GM23248 (cell line): ENCODE results near the gene NAV2. TPM values are rescaled to one million over a fixed set of nuclear protein-coding genes. Genes with fewer than 3 reads are reported as not detected.
A peak's percentile ranks its signal among the peaks of the same experiment; 100 is the strongest.

ENCODE experiments used
- DNase-seq: peaks from one replicate; pipeline ENCODE4 v3.0.0-alpha.2; 2015
- H2AFZ ChIP-seq: fragments of 200-600 bp; sonication (generic); 2 replicates; pipeline ENCODE4 v1.6.1; 2016; ENCODE audit warnings: antibody characterized with exemption
- H3F3A ChIP-seq: fragments of 200-600 bp; sonication (generic); 2 replicates; pipeline ENCODE4 v1.6.1; 2016; ENCODE audit warnings: mild to moderate bottlenecking, antibody characterized with exemption, mixed run types; ENCODE audit not compliant: insufficient read depth
- H3K27ac ChIP-seq: fragments of 200-600 bp; sonication (generic); 2 replicates; pipeline ENCODE4 v1.5.1; 2016; ENCODE audit warnings: mild to moderate bottlenecking
- H3K27me3 ChIP-seq: fragments of 200-600 bp; sonication (generic); replicated peaks from 2 replicates; pipeline ENCODE4 v1.6.1; 2016; ENCODE audit warnings: mild to moderate bottlenecking; ENCODE audit not compliant: insufficient read depth
- H3K36me3 ChIP-seq: fragments of 200-600 bp; sonication (generic); 2 replicates; pipeline ENCODE4 v1.6.1; 2016; ENCODE audit warnings: low read depth, mild to moderate bottlenecking
- H3K4me1 ChIP-seq: fragments of 200-600 bp; sonication (generic); 2 replicates; pipeline ENCODE4 v1.6.1; 2016; ENCODE audit warnings: mild to moderate bottlenecking; ENCODE audit not compliant: insufficient read depth
- H3K4me2 ChIP-seq: fragments of 200-600 bp; sonication (generic); one replicate; pipeline ENCODE4 v1.6.1; 2016; ENCODE audit warnings: mild to moderate bottlenecking; ENCODE audit not compliant: unreplicated experiment
- H3K4me3 ChIP-seq: fragments of 200-600 bp; sonication (generic); 2 replicates; pipeline ENCODE4 v1.5.1; 2016; ENCODE audit warnings: mild to moderate bottlenecking
- H3K79me2 ChIP-seq: fragments of 200-600 bp; sonication (generic); 2 replicates; pipeline ENCODE4 v1.6.1; 2016; ENCODE audit warnings: mild to moderate bottlenecking; ENCODE audit not compliant: insufficient read depth
- H3K9ac ChIP-seq: fragments of 200-600 bp; sonication (generic); 2 replicates; pipeline ENCODE4 v1.6.1; 2016; ENCODE audit warnings: mild to moderate bottlenecking
- H3K9me2 ChIP-seq: fragments of 200-600 bp; sonication (generic); 2 replicates; pipeline ENCODE4 v1.6.1; 2016; ENCODE audit warnings: mixed run types, mild to moderate bottlenecking, moderate library complexity; ENCODE audit not compliant: insufficient read depth
- H3K9me3 ChIP-seq: fragments of 200-600 bp; sonication (generic); one replicate; pipeline ENCODE4 v1.6.1; 2017; ENCODE audit warnings: low read depth
- H4K20me1 ChIP-seq: fragments of 200-600 bp; sonication (generic); 2 replicates; pipeline ENCODE4 v1.6.0; 2016; ENCODE audit not compliant: insufficient read depth
- EZH2 ChIP-seq: fragments of 200-600 bp; sonication (generic); IDR thresholded peaks from 2 replicates; pipeline ENCODE4 v1.6.1; 2018; ENCODE audit warnings: antibody characterized with exemption, mild to moderate bottlenecking; ENCODE audit not compliant: insufficient read depth, poor library complexity, severe bottlenecking
- EZH2phosphoT487 ChIP-seq: fragments of 200-600 bp; sonication (generic); IDR thresholded peaks from 2 replicates; pipeline ENCODE4 v1.6.1; 2018; ENCODE audit warnings: antibody characterized with exemption, moderate library complexity, mild to moderate bottlenecking, low read depth; ENCODE audit not compliant: insufficient read depth
- WGBS, 2 experiments: methylation state at CpG; one replicate each; pipeline ENCODE4 v1.1.6; 2015 to 2017; ENCODE audit warnings: low lambda C conversion rate in 2 of 2, low coverage in 1 of 2; ENCODE audit errors: missing lambda C conversion rate in 2 of 2; 5-methylcytosine and 5-hydroxymethylcytosine counted together
- in situ Hi-C: fragments of 300-500 bp; cut with MboI; formaldehyde crosslinking; loops from 2 replicates; pipeline ENCODE4 v1.15.0; 2020
- polyA plus RNA-seq: library from polyadenylated mRNA; unstranded; fragments of >200 nt; fragmentation: Nextera tagmentation; extraction: Ambion mirVana; gene quantifications from 2 replicates; pipeline ENCODE4 v1.2.1, GENCODE V29; 2016
- total RNA-seq: library from RNA; depleted of rRNA; stranded (reverse); fragments of >200 nt; shearing (Covaris generic); gene quantifications from 2 replicates; pipeline ENCODE4 v1.2.3, GENCODE V29; 2014

The NAV2 gene
- total and polyA plus RNA-seq, 2 experiments from 2014 or later = 5.7 to 11.9 TPM

DNA sequence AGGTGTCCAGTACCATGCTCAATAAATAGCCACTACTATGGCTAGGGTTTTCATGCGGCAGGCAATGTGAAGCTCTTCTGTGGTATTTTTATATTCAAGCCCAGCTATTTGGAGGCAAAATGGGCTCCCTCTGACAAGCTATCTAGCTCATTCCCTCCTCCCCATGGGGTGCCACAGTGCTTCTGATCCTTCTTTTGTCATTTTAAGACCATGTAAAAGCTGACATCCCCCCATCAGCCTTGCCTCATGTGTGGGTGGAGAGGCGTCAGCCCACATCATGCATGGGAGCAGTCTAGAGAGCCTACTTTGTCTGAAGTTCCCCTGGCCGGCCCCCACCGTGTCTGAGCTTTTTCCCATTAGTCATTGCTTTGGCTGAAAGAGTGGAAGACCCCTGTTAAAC lies 59.8 kb downstream of the NAV2 start:
- Histone ChIP-seq H3K79me2 (peaks cover 98% of the 10 kb centered on the region), H3K9me2 (no peaks in the 10 kb centered on the region), H3K4me3 (no peak overlapping the region), H3K4me1 (peaks cover 13% of the 10 kb centered on the region), H4K20me1 (0 out of 2 replicates have a peak, but pooled peaks cover 5% of the 10 kb centered on the region), H3K4me2 (no peak overlapping the region), H3K9ac (no peak overlapping the region), H3K36me3 (no peaks in the 10 kb centered on the region), H3K27me3 (no peaks in the 10 kb centered on the region), H3K9me3 (no peaks in the 10 kb centered on the region), H3K27ac (no peak overlapping the region), H2AFZ (no peak overlapping the region), H3F3A (peaks cover 20% of the 10 kb centered on the region; the same call in 1 of the 2 replicates)
- in situ Hi-C loops = no loop called here
- 87 to 90% methylated on average over 4 of the region's 4 CpGs for WGBS, 2 experiments
- TF ChIP-seq EZH2phosphoT487 (no peak), EZH2 (no peak)
- no peak for DNase-seq

- WGBS, 2 experiments = 96 to 99% methylated on average over 3 of the region's 3 CpGs
- no peaks in the 10 kb centered on the region for H3K9me2 ChIP-seq
- no peaks in the 10 kb centered on the region for H3K27me3 ChIP-seq
- no peak overlapping the region for H3K4me2 ChIP-seq
- no peaks in the 10 kb centered on the region for H4K20me1 ChIP-seq
- no peaks in the 10 kb centered on the region for H3K36me3 ChIP-seq
- peaks cover 13% of the 10 kb centered on the region for H3K4me1 ChIP-seq
- no peak for TF ChIP-seq EZH2
- TF ChIP-seq EZH2phosphoT487 = no peak
- H3K79me2 ChIP-seq = peaks cover 98% of the 10 kb centered on the region
- H2AFZ ChIP-seq = no peak overlapping the region
- no peak overlapping the region for H3K4me3 ChIP-seq
- no peaks in the 10 kb centered on the region for H3K9me3 ChIP-seq
- DNase-seq = no peak
- in situ Hi-C loops = no loop called here
- H3K9ac ChIP-seq = no peak overlapping the region
- H3K27ac ChIP-seq = no peak overlapping the region
- H3F3A ChIP-seq = peaks cover 26% of the 10 kb centered on the region; the same call in 1 of the 2 replicates
Measured at GRCh38 chr11:19774329-19774728, 61.7 kb downstream of the NAV2 start.

GRCh38 chr11:19774817-19775580 lies 62.4 kb downstream of the NAV2 start:
- Histone ChIP-seq H3F3A (peaks cover 19% of the 10 kb centered on the region; the same call in 1 of the 2 replicates), H3K36me3 (no peaks in the 10 kb centered on the region), H3K9me2 (no peaks in the 10 kb centered on the region), H3K27ac (no peak overlapping the region), H3K4me1 (peaks cover 8% of the 10 kb centered on the region), H3K27me3 (no peaks in the 10 kb centered on the region), H3K79me2 (peaks cover 98% of the 10 kb centered on the region), H2AFZ (no peak overlapping the region), H3K9ac (no peak overlapping the region), H3K4me3 (no peak overlapping the region), H3K9me3 (no peaks in the 10 kb centered on the region), H3K4me2 (no peak overlapping the region), H4K20me1 (no peaks in the 10 kb centered on the region)
- WGBS, 2 experiments = 75 to 83% methylated on average over 3 of the region's 3 CpGs
- in situ Hi-C loops = no loop called here
- peak; percentile 21 for DNase-seq
- TF ChIP-seq EZH2 (no peak), EZH2phosphoT487 (no peak)

- Histone ChIP-seq H4K20me1 (no peaks in the 10 kb centered on the region), H3K4me2 (no peak overlapping the region), H3K27ac (no peak overlapping the region), H3K9me2 (no peaks in the 10 kb centered on the region), H3K9ac (no peak overlapping the region), H3K79me2 (peaks cover 98% of the 10 kb centered on the region), H3K4me3 (no peak overlapping the region), H3K9me3 (no peaks in the 10 kb centered on the region), H3F3A (peaks cover 14% of the 10 kb centered on the region; the same call in 1 of the 2 replicates), H2AFZ (no peak overlapping the region), H3K27me3 (no peaks in the 10 kb centered on the region), H3K36me3 (no peaks in the 10 kb centered on the region), H3K4me1 (peaks cover 2% of the 10 kb centered on the region)
- 80 to 85% methylated on average over 4 of the region's 4 CpGs for WGBS, 2 experiments
- TF ChIP-seq EZH2phosphoT487 (no peak), EZH2 (no peak)
- in situ Hi-C loops = no loop called here
- DNase-seq = no peak
Measured at GRCh38 chr11:19775622-19776021, 63.0 kb downstream of the NAV2 start.
